COLO668 (cell line): ENCODE measurements around the gene POLR2A.

Source experiments
- DNase-seq: peaks from one replicate; lab custom pipeline; 2025; ENCODE audit not compliant: unreplicated experiment; lab: John Stamatoyannopoulos, UW

POLR2A gene

GRCh38 chr17:7484067-7484918 lies at the start of gene POLR2A:
POLR2A (plus strand) TSS chr17:7484366.
- DNase-seq = peak; percentile 93

GRCh38 chr17:7435676-7436555 lies 48.2 kb upstream of the POLR2A start:
- DNase-seq = peak; percentile 36

GRCh38 chr17:7436556-7437368 lies 47.4 kb upstream of the POLR2A start:
- peak; percentile 41 for DNase-seq

GRCh38 chr17:7437369-7437863 lies 46.8 kb upstream of the POLR2A start:
- DNase-seq = no peak

- DNase-seq = no peak
Measured at GRCh38 chr17:7437950-7438614, 46.1 kb upstream of the POLR2A start.

- no peak for DNase-seq
Measured at GRCh38 chr17:7438656-7439460, 45.3 kb upstream of the POLR2A start.

- DNase-seq = no peak
Measured at GRCh38 chr17:7439462-7440112, 44.6 kb upstream of the POLR2A start, which contains the start of gene FGF11. FGF11 (plus strand) TSS chr17:7439512; CDS start chr17:7439621, 109 bp downstream.

GRCh38 chr17:7440113-7440833 lies 43.9 kb upstream of the POLR2A start:
- DNase-seq = peak; percentile 23

GRCh38 chr17:7440834-7441195 lies 43.4 kb upstream of the POLR2A start:
- no peak for DNase-seq

GRCh38 chr17:7441266-7441665 lies 42.9 kb upstream of the POLR2A start:
- no peak for DNase-seq

- no peak for DNase-seq
Measured at GRCh38 chr17:7442142-7442541, 42.0 kb upstream of the POLR2A start.

GRCh38 chr17:7443499-7444485 lies 40.4 kb upstream of the POLR2A start:
- no peak for DNase-seq

- peak; percentile 5 for DNase-seq
Measured at GRCh38 chr17:7444682-7445618, 39.2 kb upstream of the POLR2A start, which contains the start of gene CHRNB1. CHRNB1 (plus strand) TSS chr17:7445061; CDS start chr17:7445128, 67 bp downstream.

GRCh38 chr17:7445619-7445968 lies 38.6 kb upstream of the POLR2A start:
- DNase-seq = no peak

GRCh38 chr17:7448461-7448860 lies 35.7 kb upstream of the POLR2A start:
- no peak for DNase-seq

GRCh38 chr17:7459961-7460545 lies 24.1 kb upstream of the POLR2A start:
- no peak for DNase-seq
